T-cell (primary cell): ENCODE data around the gene NPEPL1. TPM values are rescaled to one million over a fixed set of nuclear protein-coding genes. Genes with fewer than 3 reads are reported as not detected.
A peak's percentile ranks its signal among the peaks of the same experiment; 100 is the strongest.

Source experiments
- ATAC-seq, 4 experiments: fragments of 200-7000 bp in 3 of 4; fragments of 150-1000 bp in 1 of 4; cut with Tn5 transposase; replicated peaks in 1 of 4; 1 replicate in 3 of 4; 2 replicates in 1 of 4; pipeline ENCODE4 v1.10.0; 2021; ENCODE audit warnings: moderate library complexity in 3 of 4, mild to moderate bottlenecking in 2 of 4, moderate number of reproducible peaks in 1 of 4
- CTCF ChIA-PET, 2 donors: fragments of 300-600 bp; sonication (Branson Sonifier 250); formaldehyde crosslinking; loops; one replicate each; lab custom pipeline; 2022; ENCODE audit warnings: antibody characterized with exemption in 2 of 2; lab: Charles Lee
- POLR2A ChIA-PET, 2 donors: fragments of 300-600 bp; sonication (Branson Sonifier 250); formaldehyde crosslinking; loops; one replicate each; lab custom pipeline; 2022; ENCODE audit warnings: antibody characterized with exemption in 2 of 2; lab: Charles Lee
- DNase-seq, 35 experiments: peaks; one replicate each; pipeline versions ENCODE4 v3.0.0 to v3.0.0-alpha.2; 2013 to 2023
- H3K27ac ChIP-seq: one replicate; pipeline ENCODE4 v1.5.1; 2013; ENCODE audit warnings: low read length
- H3K27me3 ChIP-seq, 2 experiments: replicated peaks in 1 of 2; 1 replicate in 1 of 2; 2 replicates in 1 of 2; pipeline versions ENCODE4 v1.6.1 to v1.7.0; 2013; ENCODE audit warnings: low read length in 1 of 2, mixed read lengths in 1 of 2; ENCODE audit not compliant: control insufficient read depth in 2 of 2, insufficient read depth in 2 of 2; ENCODE audit errors: extremely low read depth in 1 of 2
- H3K36me3 ChIP-seq, 2 donors: 1 replicate in 1 of 2; 2 replicates in 1 of 2; pipeline versions ENCODE4 v1.6.1 to v1.7.0; 2013; ENCODE audit warnings: low read length in 1 of 2; ENCODE audit not compliant: control insufficient read depth in 2 of 2, insufficient read depth in 1 of 2; ENCODE audit errors: extremely low read depth in 1 of 2
- H3K4me1 ChIP-seq, 2 experiments: 1 replicate in 1 of 2; 2 replicates in 1 of 2; pipeline versions ENCODE4 v1.6.1 to v1.7.0; 2013; ENCODE audit warnings: low read length in 2 of 2, mixed read lengths in 1 of 2; ENCODE audit not compliant: insufficient read depth in 2 of 2, control insufficient read depth in 1 of 2; ENCODE audit errors: extremely low read depth in 1 of 2
- H3K4me3 ChIP-seq, 2 donors: 1 replicate in 1 of 2; 2 replicates in 1 of 2; pipeline versions ENCODE4 v1.5.1 to v1.7.0; 2013; ENCODE audit warnings: mild to moderate bottlenecking in 2 of 2, low read length in 1 of 2, moderate library complexity in 1 of 2; ENCODE audit not compliant: control insufficient read depth in 1 of 2; ENCODE audit errors: extremely low read depth in 1 of 2
- H3K9me3 ChIP-seq: 2 replicates; pipeline ENCODE4 v1.7.0; 2013
- H3K27ac Mint-ChIP-seq, 2 donors: one replicate each; pipeline ENCODE4 v1.8.0; 2020 to 2021; ENCODE audit warnings: mild to moderate bottlenecking in 2 of 2, mixed read lengths in 2 of 2
- H3K27me3 Mint-ChIP-seq, 2 donors: one replicate each; pipeline ENCODE4 v1.8.0; 2021 to 2022; ENCODE audit warnings: mixed read lengths in 2 of 2
- H3K36me3 Mint-ChIP-seq: one replicate; pipeline ENCODE4 v1.8.0; 2021; ENCODE audit warnings: mixed read lengths
- H3K4me1 Mint-ChIP-seq, 3 donors: one replicate each; pipeline ENCODE4 v1.8.0; 2020 to 2022; ENCODE audit warnings: mixed read lengths in 3 of 3, mild to moderate bottlenecking in 1 of 3
- H3K4me3 Mint-ChIP-seq, 3 donors: one replicate each; pipeline ENCODE4 v1.8.0; 2020 to 2022; ENCODE audit warnings: mild to moderate bottlenecking in 3 of 3, mixed read lengths in 3 of 3, moderate library complexity in 3 of 3
- H3K9me3 Mint-ChIP-seq, 3 donors: one replicate each; pipeline ENCODE4 v1.8.0; 2020 to 2022; ENCODE audit warnings: mixed read lengths in 3 of 3
- WGBS: methylation state at CpG from one replicate; pipeline ENCODE4 v1.1.5; 2013; ENCODE audit warnings: missing lambda C conversion rate; ENCODE audit not compliant: insufficient coverage; 5-methylcytosine and 5-hydroxymethylcytosine counted together
- total RNA-seq, 35 experiments: library from RNA in 6 of 35; stranded (reverse) in 6 of 35; fragments of 120-200 nt in 1 of 35; gene quantifications; one replicate each; pipeline versions ENCODE4 v1.2.1 to v1.2.4 and lab custom pipeline; 2013 to 2026

Gene NPEPL1
- total RNA-seq, 5 donors from 2014 or later (not counting 1 experiment from before 2014, with no cell fraction given), result 49.6 to 79.0 (median 69.3) TPM

GRCh38 chr20:58656831-58657230, 35.8 kb upstream of the NPEPL1 start:
- ChIA-PET POLR2A (no interaction called here), CTCF (interaction anchor here (0.6 to 0.9 kb wide), 4 partner anchors 9 to 321 kb away, joined by 3 to 4 read pairs (median 4); no protein-coding TSS in a partner anchor)
- Mint-ChIP-seq H3K9me3 (no peaks in the 10 kb centered on the region), H3K27ac (peak overlapping the region; percentile 89 to 91), H3K36me3 (peaks cover 2% of the 10 kb centered on the region), H3K4me1 (peaks cover 73 to 80% (median 77%) of the 10 kb centered on the region in 3 donors), H3K27me3 (no peaks in the 10 kb centered on the region), H3K4me3 (peak overlapping the region; percentile 32 to 87 (median 41))
- no peaks in the 10 kb centered on the region for H3K27me3 ChIP-seq
- H3K4me3 ChIP-seq, result no peak overlapping the region
- no peaks in the 10 kb centered on the region for H3K9me3 ChIP-seq
- H3K36me3 ChIP-seq, result peaks cover 0 to 3% of the 10 kb centered on the region in 2 donors
- no CpG with 5 or more reads among the region's 2 CpGs for WGBS
- ATAC-seq (no peak), DNase-seq (no peak)
- peak overlapping the region; percentile 7 for H3K27ac ChIP-seq
- H3K4me1 ChIP-seq, result peaks cover 44 to 76% of the 10 kb centered on the region in 2 experiments

GRCh38 chr20:58657262-58657661, 35.3 kb upstream of the NPEPL1 start:
- peak overlapping the region; percentile 31 to 87 (median 32) for H3K4me3 Mint-ChIP-seq
- H3K36me3 Mint-ChIP-seq, result peaks cover 2% of the 10 kb centered on the region
- ChIA-PET CTCF (interaction anchor here in 1 of 2 donors (0.5 kb wide), 1 partner anchor 12 kb away, joined by 3 read pairs; no protein-coding TSS in a partner anchor), POLR2A (interaction anchor here (0.6 to 1.3 kb wide), 3 partner anchors 34 to 389 kb away, joined by 3 to 4 read pairs (median 3); no protein-coding TSS in a partner anchor)
- ATAC-seq (no peak), DNase-seq (no peak)
- peak overlapping the region; percentile 89 to 91 for H3K27ac Mint-ChIP-seq
- Histone ChIP-seq H3K9me3 (no peaks in the 10 kb centered on the region), H3K4me1 (peaks cover 49 to 80% of the 10 kb centered on the region in 2 experiments), H3K27me3 (no peaks in the 10 kb centered on the region), H3K27ac (peak overlapping the region; percentile 7), H3K36me3 (peaks cover 0 to 6% of the 10 kb centered on the region in 2 donors), H3K4me3 (no peak overlapping the region)
- H3K9me3 Mint-ChIP-seq, result no peaks in the 10 kb centered on the region
- H3K27me3 Mint-ChIP-seq, result no peaks in the 10 kb centered on the region
- peaks cover 77 to 85% (median 81%) of the 10 kb centered on the region in 3 donors for H3K4me1 Mint-ChIP-seq
- WGBS, result no CpG with 5 or more reads among the region's 2 CpGs

- peaks cover 0 to 9% of the 10 kb centered on the region in 2 donors for H3K36me3 ChIP-seq
- DNase-seq (no peak), ATAC-seq (no peak)
- H3K4me3 ChIP-seq, result no peak overlapping the region
- ChIA-PET POLR2A (interaction anchor here (0.6 to 1.3 kb wide), 4 partner anchors 33 to 389 kb away, joined by 3 to 4 read pairs (median 3); no protein-coding TSS in a partner anchor), CTCF (interaction anchor here (0.5 to 1.8 kb wide), 4 partner anchors 11 to 240 kb away, joined by 3 to 6 read pairs (median 3); no protein-coding TSS in a partner anchor)
- Mint-ChIP-seq H3K9me3 (no peaks in the 10 kb centered on the region), H3K27me3 (no peaks in the 10 kb centered on the region), H3K4me3 (peak overlapping the region in 2 of 3 donors; percentile 32 to 87), H3K4me1 (peaks cover 76 to 85% (median 82%) of the 10 kb centered on the region in 3 donors), H3K27ac (peak overlapping the region; percentile 91 to 100), H3K36me3 (peaks cover 4% of the 10 kb centered on the region)
- H3K4me1 ChIP-seq, result peaks cover 50 to 80% of the 10 kb centered on the region in 2 experiments
- no peaks in the 10 kb centered on the region for H3K9me3 ChIP-seq
- no peaks in the 10 kb centered on the region for H3K27me3 ChIP-seq
- peak overlapping the region; percentile 15 for H3K27ac ChIP-seq
- no CpG with 5 or more reads among the region's 4 CpGs for WGBS
Observed at GRCh38 chr20:58657986-58658385, 34.6 kb upstream of the NPEPL1 start.

- peak overlapping the region; percentile 100 for H3K27ac Mint-ChIP-seq
- ATAC-seq (no peak), DNase-seq (no peak)
- no peaks in the 10 kb centered on the region for H3K9me3 ChIP-seq
- peaks cover 0 to 14% of the 10 kb centered on the region in 2 donors for H3K36me3 ChIP-seq
- H3K4me1 ChIP-seq, result peaks cover 46 to 73% of the 10 kb centered on the region in 2 experiments
- CTCF ChIA-PET, result interaction anchor here (0.6 to 2.8 kb wide), 9 partner anchors 7 to 555 kb away, joined by 3 to 20 read pairs (median 3); partner anchors contain the start of gene STX16 (in 2 of the 2)
- no peaks in the 10 kb centered on the region for H3K27me3 Mint-ChIP-seq
- H3K27ac ChIP-seq, result peak overlapping the region; percentile 6
- no peak overlapping the region for H3K4me3 ChIP-seq
- no peaks in the 10 kb centered on the region for H3K27me3 ChIP-seq
- no CpG with 5 or more reads among the region's 4 CpGs for WGBS
- peak overlapping the region in 2 of 3 donors; percentile 65 to 87 for H3K4me3 Mint-ChIP-seq
- H3K9me3 Mint-ChIP-seq, result no peaks in the 10 kb centered on the region
- POLR2A ChIA-PET, result interaction anchor here (0.6 to 0.9 kb wide), 3 partner anchors 15 to 464 kb away, joined by 3 to 4 read pairs (median 4); no protein-coding TSS in a partner anchor
- peaks cover 78 to 84% (median 83%) of the 10 kb centered on the region in 3 donors for H3K4me1 Mint-ChIP-seq
- H3K36me3 Mint-ChIP-seq, result peaks cover 8% of the 10 kb centered on the region
Observed at GRCh38 chr20:58658760-58659159, 33.8 kb upstream of the NPEPL1 start.

GRCh38 chr20:58659841-58660240, 32.8 kb upstream of the NPEPL1 start:
- Mint-ChIP-seq H3K36me3 (peaks cover 8% of the 10 kb centered on the region), H3K4me3 (peak overlapping the region; percentile 56 to 87 (median 76)), H3K27ac (peak overlapping the region; percentile 100), H3K27me3 (no peaks in the 10 kb centered on the region), H3K4me1 (peaks cover 87 to 92% (median 88%) of the 10 kb centered on the region in 3 donors), H3K9me3 (no peaks in the 10 kb centered on the region)
- peaks cover 0 to 18% of the 10 kb centered on the region in 2 donors for H3K36me3 ChIP-seq
- ChIA-PET POLR2A (interaction anchor here (0.6 to 1.4 kb wide), 4 partner anchors 8 to 229 kb away, joined by 3 to 4 read pairs (median 4); partner anchors contain the start of gene STX16 (in 1 of the 2)), CTCF (interaction anchor here in 1 of 2 donors (0.6 to 2.8 kb wide), 4 partner anchors 8 to 729 kb away, joined by 3 to 20 read pairs (median 3); partner anchors contain the start of gene STX16)
- peaks cover 46 to 63% of the 10 kb centered on the region in 2 experiments for H3K4me1 ChIP-seq
- peak overlapping the region; percentile 95 for H3K27ac ChIP-seq
- WGBS, result 0% methylated on average over 3 of the region's 3 CpGs
- no peaks in the 10 kb centered on the region for H3K27me3 ChIP-seq
- H3K4me3 ChIP-seq, result peak overlapping the region in 1 of 2 donors; percentile 8
- H3K9me3 ChIP-seq, result no peaks in the 10 kb centered on the region
- peak in 5 of 35 experiments; percentile 8 to 35 (median 15) for DNase-seq
- peak in 3 of 4 experiments; percentile 44 to 60 (median 53) for ATAC-seq
